ENCODE measurements around the gene RTBDN. TPM values are rescaled to one million over a fixed set of nuclear protein-coding genes. Genes with fewer than 3 reads are reported as not detected.
"Not testable (repeated sequence)": the region's sequence is repeated elsewhere in the genome, so short reads cannot be mapped to it uniquely, and the experiment has no call there.

RTBDN gene
- total RNA-seq, 1 experiment from 2014 or later, result 0.95 TPM

- peak within 1 kb of the TSS; percentile 51 for H3K4me3 ChIP-seq
- H3K36me3 ChIP-seq, result no peaks in the 10 kb centered on the region
- peak; percentile 75 for DNase-seq
- no peaks in the 10 kb centered on the region for H3K9me3 ChIP-seq
- H3K27me3 ChIP-seq, result peaks cover 56% of the 10 kb centered on the region
These were observed 4.0 kb upstream of the RTBDN start, which contains the start of gene MAST1 for GRCh38 chr19:12838182-12838885. Gene MAST1 (plus strand): TSS chr19:12838515. CDS start chr19:12838573, 58 bp downstream.

GRCh38 chr19:12837225-12837624 lies 2.8 kb upstream of the RTBDN start:
- no peak overlapping the region for H3K4me3 ChIP-seq
- H3K27me3 ChIP-seq, result peaks cover 66% of the 10 kb centered on the region
- DNase-seq, result no peak
- H3K9me3 ChIP-seq, result no peaks in the 10 kb centered on the region
- no peaks in the 10 kb centered on the region for H3K36me3 ChIP-seq

GRCh38 chr19:12836529-12836863 lies 2.1 kb upstream of the RTBDN start:
- Histone ChIP-seq H3K9me3 (no peaks in the 10 kb centered on the region), H3K4me3 (no peak overlapping the region), H3K27me3 (peaks cover 70% of the 10 kb centered on the region), H3K36me3 (no peaks in the 10 kb centered on the region)
- DNase-seq, result no peak

- H3K9me3 ChIP-seq, result no peaks in the 10 kb centered on the region
- H3K36me3 ChIP-seq, result no peaks in the 10 kb centered on the region
- no peak overlapping the region for H3K4me3 ChIP-seq
- no peak for DNase-seq
- peaks cover 78% of the 10 kb centered on the region for H3K27me3 ChIP-seq
These were observed 788 bp upstream of the RTBDN start for GRCh38 chr19:12834976-12835757.

GRCh38 chr19:12833738-12834565 lies 427 bp downstream of the RTBDN start:
- peak; percentile 58 for DNase-seq
- Histone ChIP-seq H3K9me3 (no peaks in the 10 kb centered on the region), H3K27me3 (peaks cover 73% of the 10 kb centered on the region), H3K36me3 (no peaks in the 10 kb centered on the region), H3K4me3 (peak overlapping the region; percentile 51)

GRCh38 chr19:12833418-12833737 lies 1.0 kb downstream of the RTBDN start:
- no peaks in the 10 kb centered on the region for H3K36me3 ChIP-seq
- no peaks in the 10 kb centered on the region for H3K9me3 ChIP-seq
- H3K4me3 ChIP-seq, result peak overlapping the region; percentile 12; the same call in 1 of the 2 replicates
- peaks cover 68% of the 10 kb centered on the region for H3K27me3 ChIP-seq
- DNase-seq, result no peak

GRCh38 chr19:12828494-12828893 lies 5.9 kb downstream of the RTBDN start:
- H3K36me3 ChIP-seq, result no peaks in the 10 kb centered on the region
- no peak overlapping the region for H3K4me3 ChIP-seq
- H3K9me3 ChIP-seq, result peaks cover 4% of the 10 kb centered on the region; the same call in 1 of the 2 replicates
- peaks cover 29% of the 10 kb centered on the region for H3K27me3 ChIP-seq
- peak; percentile 64 for DNase-seq

GRCh38 chr19:12825254-12826131 lies 8.9 kb downstream of the RTBDN start:
- Histone ChIP-seq H3K4me3 (no peak overlapping the region), H3K9me3 (peaks cover 17% of the 10 kb centered on the region), H3K27me3 (peaks cover 2% of the 10 kb centered on the region), H3K36me3 (no peaks in the 10 kb centered on the region)
- no peak for DNase-seq

GRCh38 chr19:12821761-12822160 lies 12.6 kb downstream of the RTBDN start:
- Histone ChIP-seq H3K9me3 (peaks cover 17% of the 10 kb centered on the region), H3K27me3 (no peaks in the 10 kb centered on the region), H3K36me3 (peaks cover 4% of the 10 kb centered on the region; the same call in 1 of the 2 replicates), H3K4me3 (no peak overlapping the region)
- peak; percentile 60 for DNase-seq

GRCh38 chr19:12817810-12818209 lies 16.6 kb downstream of the RTBDN start:
- not testable (repeated sequence) for DNase-seq, H3K27me3 ChIP-seq, H3K4me3 ChIP-seq
- H3K36me3 ChIP-seq, result peaks cover 31% of the 10 kb centered on the region
- peaks cover 12% of the 10 kb centered on the region for H3K9me3 ChIP-seq

GRCh38 chr19:12817188-12817587 lies 17.2 kb downstream of the RTBDN start:
- not testable (repeated sequence) for H3K27me3 ChIP-seq

GRCh38 chr19:12815088-12815487 lies 19.3 kb downstream of the RTBDN start:
- H3K9me3 ChIP-seq, result no peaks in the 10 kb centered on the region
- DNase-seq, result no peak
- no peaks in the 10 kb centered on the region for H3K27me3 ChIP-seq
- H3K36me3 ChIP-seq, result peaks cover 57% of the 10 kb centered on the region
- no peak overlapping the region for H3K4me3 ChIP-seq

More at GRCh38 chr19:12817188-12817587, 17.2 kb downstream of the RTBDN start:
- not testable (repeated sequence) for H3K9me3 ChIP-seq, H3K4me3 ChIP-seq, DNase-seq
- H3K36me3 ChIP-seq, result peaks cover 36% of the 10 kb centered on the region

GRCh38 chr19:12806242-12807081 lies 27.9 kb downstream of the RTBDN start, which contains the start of gene RNASEH2A:
Gene RNASEH2A (plus strand): TSS chr19:12806584. CDS start chr19:12806674, 90 bp downstream.
- H3K36me3 ChIP-seq, result peaks cover 43% of the 10 kb centered on the region
- peak; percentile 98 for DNase-seq
- H3K27me3 ChIP-seq, result no peaks in the 10 kb centered on the region
- H3K4me3 ChIP-seq, result peak within 1 kb of the TSS; percentile 82
- no peaks in the 10 kb centered on the region for H3K9me3 ChIP-seq

GRCh38 chr19:12804051-12804450 lies 30.3 kb downstream of the RTBDN start:
- DNase-seq, result no peak
- H3K9me3 ChIP-seq, result no peaks in the 10 kb centered on the region
- peaks cover 37% of the 10 kb centered on the region for H3K36me3 ChIP-seq
- no peak overlapping the region for H3K4me3 ChIP-seq
- H3K27me3 ChIP-seq, result no peaks in the 10 kb centered on the region

Measured in MG63 (cell line).